AML-193 (cell line): ENCODE measurements around the gene ABCD1.
"Not testable (repeated sequence)": the region's sequence is repeated elsewhere in the genome, so short reads cannot be mapped to it uniquely, and the experiment has no call there.

ENCODE experiments used
- DNase-seq, 2 experiments: peaks; one replicate each; lab custom pipeline; 2025; lab: John Stamatoyannopoulos, UW

Gene ABCD1

GRCh38 chrX:153694256-153694655 lies 30.4 kb upstream of the ABCD1 start:
- not testable (repeated sequence) for DNase-seq

DNA sequence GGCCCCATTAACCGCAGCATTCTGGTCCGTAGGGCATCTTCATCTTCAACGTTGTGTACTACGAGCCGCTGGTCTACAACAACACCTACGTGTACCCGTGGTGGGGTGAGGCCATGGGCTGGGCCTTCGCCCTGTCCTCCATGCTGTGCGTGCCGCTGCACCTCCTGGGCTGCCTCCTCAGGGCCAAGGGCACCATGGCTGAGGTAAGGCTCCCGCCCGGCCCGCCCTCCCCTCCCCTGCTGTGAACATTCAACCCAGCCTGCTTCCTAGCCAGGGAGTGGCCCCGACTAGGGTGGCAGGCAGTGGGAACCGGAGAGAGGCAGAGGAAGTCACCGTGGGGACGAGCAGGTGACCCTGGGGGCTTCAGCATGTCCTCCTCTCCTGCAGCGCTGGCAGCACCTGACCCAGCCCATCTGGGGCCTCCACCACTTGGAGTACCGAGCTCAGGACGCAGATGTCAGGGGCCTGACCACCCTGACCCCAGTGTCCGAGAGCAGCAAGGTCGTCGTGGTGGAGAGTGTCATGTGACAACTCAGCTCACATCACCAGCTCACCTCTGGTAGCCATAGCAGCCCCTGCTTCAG lies 29.9 kb upstream of the ABCD1 start:
- DNase-seq = no peak

DNA sequence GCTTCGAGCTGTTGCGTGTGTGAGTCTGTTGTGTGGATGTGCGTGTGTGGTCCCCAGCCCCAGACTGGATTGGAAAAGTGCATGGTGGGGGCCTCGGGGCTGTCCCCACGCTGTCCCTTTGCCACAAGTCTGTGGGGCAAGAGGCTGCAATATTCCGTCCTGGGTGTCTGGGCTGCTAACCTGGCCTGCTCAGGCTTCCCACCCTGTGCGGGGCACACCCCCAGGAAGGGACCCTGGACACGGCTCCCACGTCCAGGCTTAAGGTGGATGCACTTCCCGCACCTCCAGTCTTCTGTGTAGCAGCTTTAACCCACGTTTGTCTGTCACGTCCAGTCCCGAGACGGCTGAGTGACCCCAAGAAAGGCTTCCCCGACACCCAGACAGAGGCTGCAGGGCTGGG lies 28.6 kb upstream of the ABCD1 start:
- DNase-seq = no peak

DNA sequence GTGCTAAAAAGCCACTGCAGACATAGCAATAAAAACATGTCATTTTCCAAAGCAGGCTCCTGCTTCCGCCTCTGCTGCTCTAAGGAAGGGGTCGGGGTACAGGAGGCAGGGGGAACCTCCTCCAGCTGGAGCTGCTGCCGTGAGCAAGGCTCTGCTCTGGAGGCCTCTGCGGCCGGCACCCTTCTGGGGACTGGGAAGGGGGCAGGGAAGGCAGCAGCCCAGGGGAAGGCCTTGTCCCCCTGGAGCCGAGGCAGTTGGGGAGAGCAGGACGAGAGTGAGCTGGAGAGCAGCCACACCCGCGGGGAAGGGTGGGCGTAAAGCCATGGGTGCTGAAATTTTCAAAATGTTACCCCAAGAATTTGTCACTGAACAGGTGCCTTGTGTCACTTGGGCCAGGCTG lies 28.1 kb upstream of the ABCD1 start:
- not testable (repeated sequence) for DNase-seq

DNA sequence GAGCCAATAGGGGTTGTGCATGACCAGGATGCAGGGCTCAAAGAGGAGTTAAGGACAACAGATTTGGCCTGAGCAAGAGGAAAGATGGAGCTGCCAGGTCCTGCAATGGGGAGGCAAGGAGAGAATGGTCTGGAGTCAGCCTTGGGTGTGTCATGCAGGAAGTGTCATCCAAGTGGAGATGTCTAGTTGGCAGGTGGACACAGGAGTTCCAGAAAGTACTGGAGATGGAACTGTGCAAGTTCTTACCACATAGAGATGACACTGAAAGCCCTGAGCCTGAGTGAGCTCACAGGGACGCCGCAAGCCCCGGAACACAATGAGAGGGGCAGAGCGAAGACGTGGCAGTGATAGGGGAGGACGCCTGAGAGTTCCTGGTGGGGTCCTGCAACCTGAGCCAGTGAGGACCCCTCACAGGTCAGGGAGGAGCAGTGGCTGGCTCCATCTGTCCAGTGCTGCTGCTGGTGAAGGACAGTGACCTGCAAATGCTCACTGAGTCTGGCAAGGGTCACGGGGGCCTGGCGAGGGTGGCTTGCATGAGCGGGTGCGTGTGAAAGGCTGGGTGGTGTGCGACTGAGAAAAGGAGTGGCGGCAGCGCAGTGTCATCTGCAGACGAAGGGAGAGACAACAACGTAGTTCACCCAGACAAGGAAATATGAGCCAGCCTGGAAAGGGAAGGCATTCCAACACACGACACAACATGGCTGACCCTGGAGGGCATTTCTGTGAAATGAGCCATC lies 27.5 kb upstream of the ABCD1 start:
- not testable (repeated sequence) for DNase-seq

DNA sequence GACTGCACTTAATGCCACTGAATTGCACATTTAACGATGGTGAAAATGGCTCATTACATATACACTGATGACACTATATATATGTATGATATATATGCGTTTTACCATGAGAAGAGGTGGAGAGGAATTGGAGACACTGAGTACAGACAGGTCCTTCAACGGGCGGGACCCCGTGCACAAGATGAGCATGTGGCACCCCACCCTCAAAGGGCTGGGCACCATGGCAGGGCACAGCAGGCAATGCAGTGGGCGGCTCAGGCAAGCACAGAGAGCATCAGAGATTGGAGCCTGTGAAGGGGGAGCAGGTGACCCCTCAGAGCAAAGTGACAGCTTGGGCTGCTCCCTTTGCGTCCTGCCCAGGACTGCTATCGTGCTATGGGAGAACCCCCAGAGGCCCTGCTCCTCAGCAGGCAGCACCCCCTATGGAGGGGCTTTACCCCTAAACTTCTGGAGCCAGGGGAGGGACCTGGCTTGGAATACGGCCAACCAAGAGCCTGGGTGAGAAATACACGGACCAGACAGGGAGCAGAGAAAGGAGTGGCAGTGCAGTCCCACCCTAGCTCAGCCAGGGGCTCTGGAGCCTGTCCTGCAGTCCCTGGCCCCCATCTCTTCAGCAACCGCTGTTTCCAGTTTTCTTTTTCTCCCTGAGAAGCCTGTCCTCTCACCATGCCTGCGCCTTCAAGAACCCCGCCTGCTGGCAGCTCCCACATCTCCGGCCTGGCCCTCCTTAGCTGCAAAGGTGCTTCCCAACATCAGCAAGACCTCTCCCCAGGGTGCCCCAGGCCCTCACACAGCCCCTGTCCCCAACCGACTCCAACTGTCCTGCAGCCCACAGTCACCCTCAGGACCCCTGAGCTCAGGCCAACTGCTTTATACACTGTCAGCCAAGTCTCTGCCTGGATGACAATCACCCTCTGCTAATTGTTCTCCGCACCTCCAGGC lies 26.5 kb upstream of the ABCD1 start:
- no peak for DNase-seq

GRCh38 chrX:153699210-153699783 lies 25.4 kb upstream of the ABCD1 start:
- DNase-seq = not testable (repeated sequence)

GRCh38 chrX:153699784-153700371 lies 24.8 kb upstream of the ABCD1 start:
- not testable (repeated sequence) for DNase-seq

- no peak for DNase-seq
These were observed 24.2 kb upstream of the ABCD1 start for GRCh38 chrX:153700376-153700945.

DNA sequence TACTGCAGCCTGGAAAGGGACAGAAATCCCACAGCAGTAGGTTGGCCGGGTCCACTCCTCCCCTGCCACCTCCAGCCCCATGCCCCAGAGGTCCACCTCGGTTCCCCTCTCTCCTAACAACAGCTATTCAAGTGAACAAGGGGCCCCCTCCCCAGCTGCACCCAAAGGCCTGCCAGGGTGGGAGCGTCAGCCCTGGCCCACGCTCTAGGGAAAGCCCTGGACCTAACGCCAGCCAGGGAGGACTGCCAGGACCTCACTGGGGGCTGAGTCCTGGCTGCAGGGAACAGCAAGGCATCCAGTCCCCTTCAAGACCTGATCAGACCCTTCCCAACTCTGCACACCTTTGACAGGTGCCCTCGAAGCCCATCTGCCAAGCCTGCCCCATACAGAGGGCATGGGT lies 23.7 kb upstream of the ABCD1 start:
- no peak for DNase-seq

DNA sequence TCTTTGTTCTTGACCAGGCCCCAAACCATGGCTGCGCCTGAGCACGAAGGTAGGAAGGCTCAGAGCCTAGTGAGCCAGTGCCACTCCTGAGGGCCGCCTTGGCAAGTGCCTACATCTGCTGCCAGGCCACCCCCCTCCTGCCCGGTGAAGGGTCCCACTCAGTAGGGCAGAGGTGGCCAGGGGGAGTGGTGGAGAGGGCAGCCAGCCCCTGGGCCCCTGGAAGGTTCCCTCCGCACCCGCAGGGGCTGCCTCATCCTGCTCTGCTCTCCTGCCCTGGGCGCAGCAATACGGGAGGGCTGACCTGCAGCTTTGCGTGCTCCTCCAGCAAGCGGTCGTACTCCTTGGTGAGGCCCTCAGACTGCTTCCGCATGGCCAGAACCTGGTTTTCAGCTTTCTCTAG lies 22.9 kb upstream of the ABCD1 start:
- DNase-seq = no peak

- no peak for DNase-seq
These were observed 22.2 kb upstream of the ABCD1 start for GRCh38 chrX:153702336-153703035.

DNA sequence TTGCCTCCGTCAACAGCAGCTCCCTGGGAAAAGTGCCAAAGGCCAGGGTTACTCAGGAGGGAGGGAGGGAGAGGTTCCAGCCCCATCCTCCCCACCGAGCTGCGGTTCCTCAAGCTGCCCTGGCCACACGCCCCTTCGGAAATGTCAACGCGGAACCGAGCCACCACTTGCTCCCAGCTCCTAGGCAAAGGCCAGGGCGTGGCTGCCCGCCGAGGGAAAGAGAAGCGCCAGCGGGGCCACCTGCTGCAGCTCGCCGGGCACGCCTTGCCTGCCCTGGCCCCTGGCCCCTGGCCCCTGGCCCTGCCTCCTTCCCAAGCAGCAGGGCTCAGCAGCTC lies 21.7 kb upstream of the ABCD1 start:
- DNase-seq = no peak

- no peak for DNase-seq
These were observed 20.6 kb upstream of the ABCD1 start for GRCh38 chrX:153704021-153704526.

GRCh38 chrX:153704631-153705402 lies 19.8 kb upstream of the ABCD1 start:
- not testable (repeated sequence) for DNase-seq

- DNase-seq = not testable (repeated sequence)
These were observed 19.1 kb upstream of the ABCD1 start for GRCh38 chrX:153705403-153706060.

DNA sequence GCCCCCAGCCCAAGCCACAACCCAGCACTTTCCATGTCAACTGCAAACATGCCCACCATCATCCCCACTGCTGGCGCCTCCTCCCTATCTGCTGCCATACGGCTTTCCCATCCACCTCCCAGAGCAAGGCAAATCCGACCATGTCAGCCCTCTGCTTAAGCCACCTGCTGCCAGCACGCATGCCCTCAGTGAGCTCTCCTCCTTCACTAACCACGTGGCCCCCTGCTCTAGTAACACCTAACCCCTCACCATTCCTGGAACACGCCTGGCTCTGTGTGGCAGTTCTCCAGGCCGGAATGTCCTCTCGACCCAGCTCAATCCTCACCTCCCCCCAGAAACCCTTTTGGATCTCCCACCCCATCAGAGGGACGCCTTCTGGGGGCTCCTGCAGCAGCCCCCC lies 17.9 kb upstream of the ABCD1 start:
- DNase-seq = no peak

- DNase-seq = no peak
These were observed 17.2 kb upstream of the ABCD1 start for GRCh38 chrX:153707406-153707805.

GRCh38 chrX:153708415-153708814 lies 16.2 kb upstream of the ABCD1 start:
- peak; percentile 46 to 47 for DNase-seq
